Kidney (tissue), 14 donors: ENCODE results near the gene BANF2. TPM values are rescaled to one million over a fixed set of nuclear protein-coding genes. Genes with fewer than 3 reads are reported as not detected.

Source experiments
- DNase-seq, 5 donors: peaks; one replicate each; pipeline ENCODE4 v3.0.0-alpha.2; 2013 to 2020
- FAIRE-seq: peaks from 2 replicates; lab custom pipeline; 2012; peaks lifted over from hg19 to GRCh38; lab: Jason Lieb, UNC
- H3K27ac ChIP-seq, 2 donors: one replicate each; pipeline ENCODE4 v1.7.0; 2013; ENCODE audit warnings: low read depth in 2 of 2, low read length in 2 of 2, inconsistent platforms in 1 of 2
- H3K27me3 ChIP-seq: one replicate; pipeline ENCODE4 v1.7.1; 2013; ENCODE audit warnings: low read length, inconsistent platforms; ENCODE audit not compliant: control insufficient read depth, insufficient read depth
- H3K36me3 ChIP-seq, 3 donors: one replicate each; pipeline versions ENCODE4 v1.7.0 to v1.7.1; 2013; ENCODE audit warnings: low read length in 3 of 3, control low read depth in 1 of 3, inconsistent platforms in 1 of 3; ENCODE audit not compliant: insufficient read depth in 3 of 3, control insufficient read depth in 2 of 3
- H3K4me1 ChIP-seq, 3 donors: one replicate each; pipeline versions ENCODE4 v1.7.0 to v1.7.1; 2013; ENCODE audit warnings: low read length in 3 of 3, inconsistent platforms in 1 of 3, low read depth in 1 of 3; ENCODE audit not compliant: control insufficient read depth in 2 of 3, insufficient read depth in 2 of 3
- H3K4me3 ChIP-seq, 3 donors: one replicate each; pipeline versions ENCODE4 v1.7.0 to v1.8.1; 2013; ENCODE audit warnings: low read length in 3 of 3, control low read depth in 1 of 3, inconsistent platforms in 1 of 3
- H3K9ac ChIP-seq, 3 donors: one replicate each; pipeline versions ENCODE4 v1.7.0 to v1.7.1; 2013; ENCODE audit warnings: low read length in 3 of 3, control low read depth in 1 of 3, inconsistent platforms in 1 of 3
- H3K9me3 ChIP-seq, 3 donors: one replicate each; pipeline versions ENCODE4 v1.7.0 to v1.7.1; 2013; ENCODE audit warnings: low read length in 3 of 3, control low read depth in 1 of 3, inconsistent platforms in 1 of 3; ENCODE audit not compliant: control insufficient read depth in 2 of 3, insufficient read depth in 1 of 3
- intact Hi-C: fragments of 100-400 bp; cut with DNase I; formaldehyde crosslinking; loops from one replicate; pipeline ENCODE4 v1.11.1; 2022
- polyA plus RNA-seq: library from polyadenylated mRNA; stranded (reverse); fragments of 350-450 nt; fragmentation: Illumina TruSeq; extraction: RNeasy Lipid Tissue Mini Kit (QIAGEN cat#74804); gene quantifications from one replicate; pipeline ENCODE4 v1.2.3, GENCODE V29; 2014; ENCODE audit warnings: low read depth, low replicate concordance; ENCODE audit not compliant: insufficient read depth
- total RNA-seq: library from RNA; stranded (reverse); fragmentation: NEBNext Ultra II Directional; extraction: Animal tissue kit (Norgen Biotek cat#: 25700); gene quantifications from one replicate; pipeline ENCODE4 v1.2.1, GENCODE V29; 2021
- TF ChIP-seq, protein P1 (sequence below): IDR thresholded peaks from 3 replicates; pipeline ENCODE4 v1.5.1; 2012; ENCODE audit warnings: mild to moderate bottlenecking, moderate library complexity, borderline replicate concordance; ENCODE audit not compliant: insufficient read depth; ENCODE audit errors: extremely low read depth
- donor health status: control.
- donor health status: control.
- donor health status: control.
- donor health status: control.
- donor health status: control.
- donor health status: DM: yes; HTN: yes; CAD: no.
- donor health status: Normal renal cell carcinoma (clear cell type).

Gene BANF2
- total and polyA plus RNA-seq, 2 donors from 2014 or later: not detected

DNA sequence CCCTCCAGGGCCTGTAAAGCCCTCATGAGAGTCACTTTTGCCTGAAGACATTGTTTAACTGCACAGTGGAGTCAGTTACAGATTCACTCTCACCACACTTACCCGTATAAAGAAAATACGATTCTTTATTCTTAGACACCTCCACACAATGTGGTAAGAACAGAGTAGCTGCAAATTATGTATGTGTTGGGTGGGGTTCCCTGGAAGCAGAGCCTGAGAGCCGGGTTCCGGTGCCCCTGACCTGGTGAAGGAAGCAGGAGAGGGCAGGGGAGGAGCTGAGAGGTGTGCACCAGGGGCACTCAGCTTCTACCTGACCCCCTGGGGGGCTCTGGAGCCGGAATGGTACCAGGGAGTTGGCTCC lies 11.5 kb downstream of the BANF2 start:
- no peak overlapping the region for H3K4me3 ChIP-seq
- H3K9me3 ChIP-seq: no peaks in the 10 kb centered on the region
- intact Hi-C loops: no loop called here
- no peaks in the 10 kb centered on the region for H3K27me3 ChIP-seq
- TF ChIP-seq, protein P1, sequence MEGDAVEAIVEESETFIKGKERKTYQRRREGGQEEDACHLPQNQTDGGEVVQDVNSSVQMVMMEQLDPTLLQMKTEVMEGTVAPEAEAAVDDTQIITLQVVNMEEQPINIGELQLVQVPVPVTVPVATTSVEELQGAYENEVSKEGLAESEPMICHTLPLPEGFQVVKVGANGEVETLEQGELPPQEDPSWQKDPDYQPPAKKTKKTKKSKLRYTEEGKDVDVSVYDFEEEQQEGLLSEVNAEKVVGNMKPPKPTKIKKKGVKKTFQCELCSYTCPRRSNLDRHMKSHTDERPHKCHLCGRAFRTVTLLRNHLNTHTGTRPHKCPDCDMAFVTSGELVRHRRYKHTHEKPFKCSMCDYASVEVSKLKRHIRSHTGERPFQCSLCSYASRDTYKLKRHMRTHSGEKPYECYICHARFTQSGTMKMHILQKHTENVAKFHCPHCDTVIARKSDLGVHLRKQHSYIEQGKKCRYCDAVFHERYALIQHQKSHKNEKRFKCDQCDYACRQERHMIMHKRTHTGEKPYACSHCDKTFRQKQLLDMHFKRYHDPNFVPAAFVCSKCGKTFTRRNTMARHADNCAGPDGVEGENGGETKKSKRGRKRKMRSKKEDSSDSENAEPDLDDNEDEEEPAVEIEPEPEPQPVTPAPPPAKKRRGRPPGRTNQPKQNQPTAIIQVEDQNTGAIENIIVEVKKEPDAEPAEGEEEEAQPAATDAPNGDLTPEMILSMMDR: no peak
- H3K9ac ChIP-seq: no peak overlapping the region
- DNase-seq (peak in 1 of 5 donors; percentile 51), FAIRE-seq (no peak)
- no peaks in the 10 kb centered on the region for H3K36me3 ChIP-seq
- peaks cover 2 to 21% (median 17%) of the 10 kb centered on the region in 3 donors for H3K4me1 ChIP-seq
- H3K27ac ChIP-seq: peak overlapping the region in 1 of 2 donors; percentile 40

GRCh38 chr20:17712201-17712600 lies 12.4 kb downstream of the BANF2 start:
- Histone ChIP-seq H3K4me1 (peaks cover 2 to 21% (median 17%) of the 10 kb centered on the region in 3 donors), H3K27ac (no peak overlapping the region), H3K9me3 (no peaks in the 10 kb centered on the region), H3K36me3 (no peaks in the 10 kb centered on the region), H3K4me3 (no peak overlapping the region), H3K9ac (no peak overlapping the region), H3K27me3 (no peaks in the 10 kb centered on the region)
- TF ChIP-seq, protein P1: no peak
- no peak for FAIRE-seq
- DNase-seq: no peak
- intact Hi-C loops: no loop called here

DNA sequence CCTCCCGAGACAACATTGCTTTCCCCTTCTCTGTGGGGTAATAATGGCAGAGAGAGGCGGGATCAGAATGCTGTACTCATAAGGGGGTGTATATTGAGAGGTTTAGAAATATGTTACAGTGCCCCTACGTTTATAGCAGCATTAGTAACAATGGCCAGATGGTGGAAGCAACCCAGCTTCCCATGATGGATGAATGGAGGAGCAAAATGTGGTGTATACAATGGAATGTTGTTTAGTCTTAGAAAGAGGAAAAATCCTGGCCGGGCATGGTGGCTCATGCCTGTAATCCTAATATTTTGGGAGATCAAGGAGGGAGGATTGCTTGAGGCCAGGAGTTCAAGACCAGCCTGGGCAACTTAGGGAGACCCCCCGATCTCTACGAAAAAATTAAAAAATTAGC lies 12.9 kb downstream of the BANF2 start:
- FAIRE-seq (no peak), DNase-seq (no peak)
- H3K9me3 ChIP-seq: no peaks in the 10 kb centered on the region
- no peaks in the 10 kb centered on the region for H3K27me3 ChIP-seq
- H3K36me3 ChIP-seq: no peaks in the 10 kb centered on the region
- intact Hi-C loops: no loop called here
- H3K4me1 ChIP-seq: peaks cover 2 to 21% (median 17%) of the 10 kb centered on the region in 3 donors
- no peak overlapping the region for H3K27ac ChIP-seq
- no peak overlapping the region for H3K9ac ChIP-seq
- H3K4me3 ChIP-seq: no peak overlapping the region
- TF ChIP-seq, protein P1: no peak

- no peaks in the 10 kb centered on the region for H3K9me3 ChIP-seq
- H3K27ac ChIP-seq: no peak overlapping the region
- no peak overlapping the region for H3K4me3 ChIP-seq
- FAIRE-seq (no peak), DNase-seq (no peak)
- H3K4me1 ChIP-seq: peaks cover 2 to 18% (median 13%) of the 10 kb centered on the region in 3 donors
- H3K27me3 ChIP-seq: no peaks in the 10 kb centered on the region
- intact Hi-C loops: no loop called here
- no peaks in the 10 kb centered on the region for H3K36me3 ChIP-seq
- H3K9ac ChIP-seq: no peak overlapping the region
- TF ChIP-seq, protein P1: no peak
Measured at GRCh38 chr20:17714597-17714996, 14.8 kb downstream of the BANF2 start.
